ENCODE measurements around the gene DEFB113. TPM values are rescaled to one million over a fixed set of nuclear protein-coding genes. Genes with fewer than 3 reads are reported as not detected.

Gene DEFB113
- polyA plus RNA-seq, 1 donor from 2014 or later: not detected

GRCh38 chr6:49934770-49935169, 34.7 kb downstream of the DEFB113 start:
- Histone ChIP-seq H3K9me3 (ENCODE audit: low read length) (no peaks in the 10 kb centered on the region), H2AFZ (ENCODE audit: low read depth, low read length) (no peak overlapping the region), H3K9ac (ENCODE audit: low read length) (no peak overlapping the region), H3F3A (ENCODE audit: insufficient read depth, low read length, poor library complexity, severe bottlenecking) (no peaks in the 10 kb centered on the region), H3K4me3 (ENCODE audit: low read length) (no peak overlapping the region), H3K36me3 (ENCODE audit: insufficient read depth, low read length) (no peaks in the 10 kb centered on the region), H3K27ac (ENCODE audit: low read length) (no peak overlapping the region), H3K79me2 (replicated peaks; ENCODE audit: insufficient read depth, low read length) (no peaks in the 10 kb centered on the region), H3K27me3 (ENCODE audit: insufficient read depth, low read depth, low read length) (no peaks in the 10 kb centered on the region), H3K4me2 (ENCODE audit: low read length) (no peak overlapping the region), H4K20me1 (ENCODE audit: insufficient read depth) (no peaks in the 10 kb centered on the region), H3K9me2 (ENCODE audit: insufficient read depth, low read length) (no peaks in the 10 kb centered on the region)
- no peak for TF ChIP-seq REST (IDR thresholded peaks at IDR 0.05; ENCODE audit: borderline replicate concordance)
- TF ChIP-seq RAD21 (conservative IDR thresholded peaks at IDR 0.05): no peak
- TF ChIP-seq POLR2AphosphoS5 (IDR thresholded peaks at IDR 0.05): no peak
- no peak for TF ChIP-seq EP300 (conservative IDR thresholded peaks at IDR 0.05; ENCODE audit: poor library complexity, severe bottlenecking)
- TF ChIP-seq MXI1 (conservative IDR thresholded peaks at IDR 0.05; ENCODE audit: poor library complexity, severe bottlenecking): no peak
- TF ChIP-seq TAF1 (IDR thresholded peaks at IDR 0.05; ENCODE audit: low read depth): no peak
- TF ChIP-seq SMC3 (conservative IDR thresholded peaks at IDR 0.05; ENCODE audit: poor library complexity): no peak
- TF ChIP-seq EZH2 (IDR thresholded peaks at IDR 0.05; ENCODE audit: borderline replicate concordance, insufficient read depth, low read length, poor library complexity, severe bottlenecking): no peak
- no peak for TF ChIP-seq CTCF (IDR thresholded peaks at IDR 0.05; ENCODE audit: poor library complexity, severe bottlenecking)

GRCh38 chr6:49933526-49933925, 35.9 kb downstream of the DEFB113 start:
- Histone ChIP-seq H3K4me3 (ENCODE audit: low read length) (no peak overlapping the region), H3K79me2 (replicated peaks; ENCODE audit: insufficient read depth, low read length) (no peaks in the 10 kb centered on the region), H3F3A (ENCODE audit: insufficient read depth, low read length, poor library complexity, severe bottlenecking) (no peaks in the 10 kb centered on the region), H3K9me3 (ENCODE audit: low read length) (no peaks in the 10 kb centered on the region), H3K27ac (ENCODE audit: low read length) (no peak overlapping the region), H3K36me3 (ENCODE audit: insufficient read depth, low read length) (no peaks in the 10 kb centered on the region), H3K9me2 (ENCODE audit: insufficient read depth, low read length) (no peaks in the 10 kb centered on the region), H3K9ac (ENCODE audit: low read length) (no peak overlapping the region), H3K4me2 (ENCODE audit: low read length) (no peak overlapping the region), H3K27me3 (ENCODE audit: insufficient read depth, low read depth, low read length) (no peaks in the 10 kb centered on the region), H4K20me1 (ENCODE audit: insufficient read depth) (no peaks in the 10 kb centered on the region), H2AFZ (ENCODE audit: low read depth, low read length) (no peak overlapping the region)
- TF ChIP-seq MXI1 (conservative IDR thresholded peaks at IDR 0.05; ENCODE audit: poor library complexity, severe bottlenecking) (no peak), POLR2AphosphoS5 (IDR thresholded peaks at IDR 0.05) (no peak), REST (IDR thresholded peaks at IDR 0.05; ENCODE audit: borderline replicate concordance) (no peak), EP300 (conservative IDR thresholded peaks at IDR 0.05; ENCODE audit: poor library complexity, severe bottlenecking) (no peak), CTCF (IDR thresholded peaks at IDR 0.05; ENCODE audit: poor library complexity, severe bottlenecking) (no peak), EZH2 (IDR thresholded peaks at IDR 0.05; ENCODE audit: borderline replicate concordance, insufficient read depth, low read length, poor library complexity, severe bottlenecking) (no peak), RAD21 (conservative IDR thresholded peaks at IDR 0.05) (no peak), TAF1 (IDR thresholded peaks at IDR 0.05; ENCODE audit: low read depth) (no peak), SMC3 (conservative IDR thresholded peaks at IDR 0.05; ENCODE audit: poor library complexity) (no peak)
